Retinal pigment epithelial cell (primary cell): ENCODE measurements around the gene SH2B3.

Experiments
- DNase-seq: peaks from one replicate; pipeline ENCODE4 v3.0.0-alpha.2; 2010; ENCODE audit warnings: low read depth
- H3K4me3 ChIP-seq: 2 replicates; pipeline ENCODE4 v1.5.1; 2011; ENCODE audit warnings: mild to moderate bottlenecking, low read length, control low read depth, moderate library complexity
- CTCF ChIP-seq: conservative IDR thresholded peaks from 2 replicates; pipeline ENCODE4 v1.5.1; 2011; ENCODE audit warnings: low read depth, low read length, control low read depth, inconsistent platforms

Gene SH2B3

GRCh38 chr12:111417784-111418593 is 12.3 kb downstream of the SH2B3 start:
- DNase-seq: no peak
- no peak overlapping the region for H3K4me3 ChIP-seq
- no peak for TF ChIP-seq CTCF

GRCh38 chr12:111418594-111418880 is 12.8 kb downstream of the SH2B3 start:
- no peak overlapping the region for H3K4me3 ChIP-seq
- DNase-seq: no peak
- TF ChIP-seq CTCF: no peak

- H3K4me3 ChIP-seq: no peak overlapping the region
- DNase-seq: no peak
- TF ChIP-seq CTCF: no peak
These were observed 14.1 kb downstream of the SH2B3 start for GRCh38 chr12:111419784-111420183.

GRCh38 chr12:111420494-111420893 is 14.8 kb downstream of the SH2B3 start:
- H3K4me3 ChIP-seq: no peak overlapping the region
- no peak for TF ChIP-seq CTCF
- no peak for DNase-seq

- no peak overlapping the region for H3K4me3 ChIP-seq
- no peak for DNase-seq
- no peak for TF ChIP-seq CTCF
These were observed 18.6 kb downstream of the SH2B3 start for GRCh38 chr12:111424189-111424792.

- no peak overlapping the region for H3K4me3 ChIP-seq
- DNase-seq: no peak
- peak; percentile 35 for TF ChIP-seq CTCF
These were observed 19.1 kb downstream of the SH2B3 start for GRCh38 chr12:111424793-111425251.

- H3K4me3 ChIP-seq: no peak overlapping the region
- no peak for TF ChIP-seq CTCF
- DNase-seq: no peak
These were observed 19.9 kb downstream of the SH2B3 start for GRCh38 chr12:111425655-111426054.
